ENCODE data around the gene C13orf46.

- TF ChIP-seq CTCF (IDR thresholded peaks at IDR 0.05; ENCODE audit: poor library complexity) = no peak
- no peak for TF ChIP-seq EZH2 (IDR thresholded peaks at IDR 0.05; ENCODE audit: borderline replicate concordance)
- no peak for TF ChIP-seq EZH2phosphoT487 (IDR thresholded peaks at IDR 0.05; ENCODE audit: low read depth, severe bottlenecking, unreplicated experiment)
Measured at GRCh38 chr13:113915012-113915763, 58.7 kb downstream of the C13orf46 start.
